HTERT RPE-1 (cell line): ENCODE measurements around the gene ALDH1A3.
"Not testable (repeated sequence)": the region's sequence is repeated elsewhere in the genome, so short reads cannot be mapped to it uniquely, and the experiment has no call there.

ENCODE experiments used
- in situ Hi-C: fragments of 300-500 bp; cut with MboI; formaldehyde crosslinking; loops from 4 replicates; pipeline ENCODE4 v1.14.3; 2020; ENCODE audit warnings: low sequenced_read_pairs

ALDH1A3 gene

GRCh38 chr15:100879464-100880138, at the start of gene ALDH1A3:
Gene ALDH1A3, plus strand, starts transcription at chr15:100879831. Its CDS starts 77 bp downstream, at chr15:100879908.
- in situ Hi-C loops: loop anchor here (25.0 kb wide), 1 partner anchor 242 kb away; no protein-coding TSS in a partner anchor

- in situ Hi-C loops: no loop called here
Measured at GRCh38 chr15:100831467-100831866, 48.2 kb upstream of the ALDH1A3 start.

- in situ Hi-C loops: no loop called here
Measured at GRCh38 chr15:100832149-100832942, 47.3 kb upstream of the ALDH1A3 start.

GRCh38 chr15:100833417-100834389, 45.9 kb upstream of the ALDH1A3 start:
- in situ Hi-C loops: no loop called here

- in situ Hi-C loops: no loop called here
Measured at GRCh38 chr15:100834731-100835130, 44.9 kb upstream of the ALDH1A3 start.

GRCh38 chr15:100835636-100836035, 44.0 kb upstream of the ALDH1A3 start:
- in situ Hi-C loops: no loop called here

DNA sequence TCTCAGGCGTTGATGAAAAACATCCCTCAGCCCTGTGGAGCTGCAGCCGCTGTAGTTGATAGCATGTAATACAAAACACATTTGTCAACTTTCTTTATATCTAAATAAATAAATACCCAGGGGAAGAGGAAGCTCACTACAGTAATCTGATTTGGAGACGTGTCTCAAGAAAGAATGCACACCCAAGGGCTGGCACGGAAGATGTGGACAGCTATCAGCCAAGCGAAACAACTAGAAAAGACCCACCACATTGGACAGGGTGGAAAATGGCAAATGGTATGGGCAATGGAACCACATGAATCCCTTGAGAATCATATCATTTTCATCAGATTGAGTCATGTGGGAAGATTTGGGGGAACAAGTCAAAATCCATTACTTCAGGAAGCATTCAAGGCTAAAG, 43.1 kb upstream of the ALDH1A3 start:
- in situ Hi-C loops: no loop called here

- in situ Hi-C loops: no loop called here
Measured at GRCh38 chr15:100841426-100841825, 38.2 kb upstream of the ALDH1A3 start.

GRCh38 chr15:100842756-100843730, 36.6 kb upstream of the ALDH1A3 start:
- in situ Hi-C loops: no loop called here

DNA sequence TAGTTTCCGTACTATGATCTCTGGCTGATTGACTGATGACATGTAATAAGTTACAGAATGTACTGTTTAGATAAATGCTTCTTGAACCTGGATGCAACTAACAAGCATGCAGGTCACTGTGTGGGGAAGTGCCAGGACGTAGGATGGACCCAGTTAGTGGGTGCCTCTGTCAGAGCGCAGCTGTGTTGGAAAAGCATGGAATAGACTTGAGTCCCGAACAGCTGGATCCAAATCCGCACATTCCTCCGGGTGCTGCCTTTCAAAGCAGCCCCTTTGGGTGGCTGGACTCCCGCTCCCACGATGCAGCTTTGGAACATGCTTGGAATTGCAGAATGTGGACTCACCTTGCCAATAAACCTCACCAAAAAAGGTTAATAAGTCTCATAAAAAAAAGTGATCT, 35.5 kb upstream of the ALDH1A3 start:
- in situ Hi-C loops: no loop called here

- in situ Hi-C loops: no loop called here
Measured at GRCh38 chr15:100844778-100845177, 34.9 kb upstream of the ALDH1A3 start.

DNA sequence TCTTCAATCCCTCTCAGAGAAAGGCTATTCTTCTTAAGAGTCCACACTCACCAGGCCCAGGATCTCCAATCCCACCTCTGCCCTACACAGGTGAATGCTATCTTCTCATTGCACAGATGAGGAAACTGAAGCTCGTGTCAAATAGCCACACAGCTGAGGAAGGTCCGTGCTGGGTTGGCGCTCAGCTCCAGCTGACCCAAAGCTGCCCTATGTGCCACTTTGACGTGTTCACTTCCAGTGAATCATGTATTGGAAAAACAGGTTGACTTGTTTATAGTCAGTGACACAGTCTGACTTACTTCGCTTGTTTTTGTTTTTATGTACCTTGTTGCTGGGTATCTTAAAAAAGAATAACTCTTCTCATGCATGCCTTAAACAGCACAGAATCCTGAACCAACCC, 32.4 kb upstream of the ALDH1A3 start:
- in situ Hi-C loops: no loop called here

DNA sequence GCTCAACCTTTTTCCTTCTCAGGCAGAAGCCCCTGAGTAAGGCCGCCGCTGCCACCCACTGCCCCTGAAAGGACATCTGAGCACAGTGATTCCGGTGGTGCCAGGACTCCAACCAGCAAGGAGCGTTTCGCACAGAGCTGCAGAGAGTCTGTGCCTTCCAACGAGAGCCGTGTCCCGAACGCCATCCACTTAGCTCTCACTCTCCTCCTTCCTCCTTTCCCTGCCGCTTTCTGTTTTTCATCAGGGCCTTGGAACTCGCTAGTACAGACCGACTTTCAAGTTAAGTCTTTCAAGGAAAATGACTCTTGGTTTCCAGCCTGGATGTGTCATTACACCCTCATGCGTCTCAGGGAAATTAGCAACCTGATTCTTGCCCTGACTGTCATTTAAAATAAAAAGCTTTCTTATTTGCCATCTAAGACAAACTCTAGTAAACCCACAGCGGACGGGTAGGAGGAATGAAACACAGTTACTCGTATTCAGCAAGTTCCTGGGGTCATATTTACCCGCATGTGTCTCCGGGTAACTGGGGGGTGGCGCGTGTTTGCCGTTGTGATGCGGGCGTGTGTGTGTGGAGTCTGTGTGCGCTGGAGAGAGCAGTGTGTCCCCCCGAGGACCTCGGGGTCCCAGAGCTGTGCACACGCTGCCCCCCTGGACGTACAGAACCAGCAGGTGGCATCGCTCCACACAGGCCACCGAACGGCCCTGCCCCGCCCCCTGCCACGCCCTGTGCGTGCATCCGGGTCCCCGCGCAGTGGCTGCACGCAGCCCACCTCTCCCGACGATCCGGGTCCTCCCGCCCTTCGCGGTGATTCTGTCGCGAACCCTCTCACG, 30.4 kb upstream of the ALDH1A3 start:
- in situ Hi-C loops: no loop called here

DNA sequence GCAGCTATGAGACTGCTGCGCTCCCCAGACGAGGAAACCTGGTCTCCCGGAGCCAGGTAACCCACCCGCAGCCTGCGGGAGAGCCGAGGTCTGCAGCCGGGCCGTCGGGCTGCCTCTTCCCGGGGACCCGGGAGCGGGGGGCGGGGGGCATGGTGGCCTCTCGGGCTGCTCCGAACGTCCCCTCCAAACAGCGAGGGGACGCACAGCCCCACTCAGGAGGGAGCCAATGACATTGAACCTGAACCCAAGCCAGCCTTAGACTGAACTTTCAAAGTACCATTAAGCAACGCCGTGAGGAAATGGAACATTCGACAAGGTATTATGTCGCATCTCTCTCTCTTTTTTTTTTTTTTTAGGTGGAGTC, 29.8 kb upstream of the ALDH1A3 start:
- in situ Hi-C loops: no loop called here

DNA sequence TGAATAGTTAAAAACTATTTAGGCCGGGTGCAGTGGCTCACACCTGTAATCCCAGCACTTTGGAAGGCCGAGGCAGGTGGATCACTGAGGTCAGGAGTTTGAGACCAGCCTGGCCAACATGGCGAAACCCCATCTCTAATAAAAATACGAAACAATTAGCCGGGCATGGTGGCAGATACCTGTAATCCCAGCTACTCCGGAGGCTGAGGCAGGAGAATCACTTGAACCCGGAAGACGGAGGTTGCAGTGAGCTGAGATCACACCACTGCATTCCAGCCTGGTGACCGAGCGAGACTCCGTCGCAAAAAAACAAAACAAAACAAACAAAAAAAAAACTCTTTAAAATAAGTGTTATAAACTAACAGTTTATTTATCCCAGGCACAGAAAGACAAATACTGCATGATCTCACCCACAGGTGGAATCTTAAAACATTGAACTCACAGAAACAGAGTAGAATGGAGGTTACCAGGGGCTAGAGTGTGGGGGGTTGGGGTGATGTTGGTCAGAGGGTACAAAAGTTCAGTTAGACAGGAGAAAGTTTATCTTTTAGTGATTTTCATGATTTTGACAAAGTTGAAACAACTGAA, 28.1 kb upstream of the ALDH1A3 start:
- in situ Hi-C loops: not testable (repeated sequence)

- in situ Hi-C loops: no loop called here
Measured at GRCh38 chr15:100852630-100853029, 27.0 kb upstream of the ALDH1A3 start.

- in situ Hi-C loops: no loop called here
Measured at GRCh38 chr15:100853676-100854440, 25.8 kb upstream of the ALDH1A3 start.

- in situ Hi-C loops: no loop called here
Measured at GRCh38 chr15:100856867-100857266, 22.8 kb upstream of the ALDH1A3 start.
